OCI-LY7 (cell line): ENCODE results near the gene MIGA1.

Experiments used
- CTCF ChIP-seq: fragments of 200-600 bp; sonication (generic); conservative IDR thresholded peaks from 2 replicates; pipeline ENCODE4 v1.5.1; 2014; ENCODE audit warnings: mild to moderate bottlenecking, antibody characterized with exemption, low read length, moderate library complexity, mixed read lengths
- EZH2phosphoT487 ChIP-seq: fragments of 200-600 bp; sonication (generic); IDR thresholded peaks from 2 replicates; pipeline ENCODE4 v1.6.1; 2018; ENCODE audit warnings: low read depth, borderline replicate concordance, mild to moderate bottlenecking, mixed run types, antibody characterized with exemption, low read length, moderate library complexity, mixed read lengths

- TF ChIP-seq CTCF (no peak), EZH2phosphoT487 (no peak)
Measured at GRCh38 chr1:77888081-77888780, 108.8 kb downstream of the MIGA1 start, which contains the start of gene NEXN.
